ENCODE measurements around the gene TBCEL. TPM values are rescaled to one million over a fixed set of nuclear protein-coding genes. Genes with fewer than 3 reads are reported as not detected.
A peak's percentile ranks its signal among the peaks of the same experiment; 100 is the strongest.

The TBCEL gene
- polyA plus RNA-seq, 4 donors, result 21.6 to 27.6 (median 26.9) TPM

DNA sequence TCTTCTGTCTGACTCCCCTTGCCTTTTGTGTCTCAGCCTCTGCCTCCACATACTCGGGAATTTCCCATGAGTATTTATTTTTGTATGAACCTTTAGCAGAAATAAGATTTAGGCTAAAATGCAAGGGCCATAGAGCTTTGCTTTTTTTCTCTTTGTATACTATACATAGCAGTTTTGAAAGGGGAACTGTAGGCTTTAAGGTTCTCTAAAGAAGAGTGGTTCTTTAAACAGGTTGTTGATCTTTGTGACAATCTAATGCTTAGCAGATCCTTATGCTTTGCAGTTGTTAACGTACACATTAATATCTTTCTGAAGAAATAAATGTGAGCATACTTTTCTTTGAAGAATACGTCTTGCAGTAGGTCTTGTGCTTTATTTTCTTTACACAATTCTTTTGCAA lies 35.0 kb downstream of the TBCEL start:
- DNase-seq (ENCODE audit: low read depth in 4 of 4, low spot score in 3 of 4), result no peak

DNA sequence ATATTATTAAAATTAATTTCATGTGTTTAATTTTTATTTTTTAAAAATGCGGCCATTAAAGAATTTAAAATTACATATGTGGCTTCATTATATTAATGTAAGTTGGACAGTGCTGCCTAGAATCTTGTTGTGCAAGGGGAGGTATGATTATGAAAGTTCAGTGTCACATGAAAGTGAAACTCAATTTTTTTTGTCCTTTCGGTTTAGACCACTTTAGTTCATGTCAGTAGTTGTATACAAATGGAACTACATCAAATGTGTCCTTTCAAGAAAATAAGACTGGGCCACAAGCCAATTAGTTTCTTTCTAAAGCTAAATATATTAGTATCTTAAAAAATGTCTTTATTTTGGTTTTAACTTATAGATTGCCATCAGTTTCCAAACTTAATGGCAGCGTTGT lies 35.7 kb downstream of the TBCEL start:
- DNase-seq (ENCODE audit: low read depth in 4 of 4, low spot score in 3 of 4), result no peak

DNA sequence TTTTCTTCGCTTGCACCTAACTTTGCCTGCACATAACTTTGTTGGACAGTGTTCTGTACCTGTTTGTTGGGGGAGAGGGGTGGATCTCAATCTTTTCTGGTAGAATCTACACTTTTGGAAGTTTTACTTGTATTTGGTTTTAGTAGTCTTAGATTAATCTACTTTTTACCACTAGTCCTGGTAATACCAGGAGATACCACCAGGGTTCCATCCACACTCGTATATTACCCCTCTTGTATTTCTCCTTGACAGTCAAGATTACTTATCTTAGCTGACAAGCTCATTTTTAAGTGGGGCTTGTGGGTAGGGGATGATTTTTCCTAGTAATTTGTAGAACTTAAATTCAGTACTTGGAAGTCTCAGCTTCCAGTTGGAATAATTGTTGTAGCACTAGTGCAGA lies 39.8 kb downstream of the TBCEL start:
- DNase-seq (ENCODE audit: low read depth in 4 of 4, low spot score in 3 of 4), result no peak

DNA sequence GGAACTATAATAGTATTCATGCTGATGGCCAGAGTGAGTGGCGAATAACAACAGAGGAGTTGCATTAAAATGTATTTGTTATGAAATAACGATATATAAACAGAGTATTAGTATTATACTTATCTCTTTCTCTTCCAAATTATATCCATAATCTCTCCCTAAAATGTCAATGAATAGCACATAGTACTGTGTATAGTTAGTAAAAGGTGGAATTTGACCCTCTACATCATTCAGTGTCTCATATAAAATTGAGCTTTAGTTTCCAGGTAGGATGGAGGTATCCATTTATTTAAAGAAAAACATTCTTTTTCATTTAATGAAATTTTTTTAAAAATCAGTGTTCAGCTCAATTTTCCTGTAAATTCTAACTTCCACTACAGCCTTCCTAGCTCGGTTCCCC lies 42.7 kb downstream of the TBCEL start:
- DNase-seq (ENCODE audit: low read depth in 4 of 4, low spot score in 3 of 4), result no peak

DNA sequence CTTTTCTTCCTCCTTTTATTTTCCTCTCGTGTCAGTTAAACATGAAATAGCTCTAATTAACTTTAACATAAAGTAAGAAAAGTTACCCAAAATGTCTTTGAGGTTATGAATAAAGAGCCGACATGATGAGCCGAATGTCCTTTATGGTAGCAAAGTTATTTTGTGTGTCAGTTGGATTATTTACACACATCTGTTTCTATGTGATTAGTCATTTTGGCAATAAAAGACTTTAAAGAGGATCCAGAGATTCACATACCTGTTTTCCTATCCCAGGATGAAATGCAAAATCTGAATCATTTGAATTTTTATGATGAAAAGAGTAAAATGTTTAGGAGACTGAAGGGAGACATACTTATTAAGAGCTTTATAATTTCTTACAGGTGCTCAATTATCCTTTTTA lies 43.1 kb downstream of the TBCEL start:
- DNase-seq (ENCODE audit: low read depth in 4 of 4, low spot score in 3 of 4), result no peak

DNA sequence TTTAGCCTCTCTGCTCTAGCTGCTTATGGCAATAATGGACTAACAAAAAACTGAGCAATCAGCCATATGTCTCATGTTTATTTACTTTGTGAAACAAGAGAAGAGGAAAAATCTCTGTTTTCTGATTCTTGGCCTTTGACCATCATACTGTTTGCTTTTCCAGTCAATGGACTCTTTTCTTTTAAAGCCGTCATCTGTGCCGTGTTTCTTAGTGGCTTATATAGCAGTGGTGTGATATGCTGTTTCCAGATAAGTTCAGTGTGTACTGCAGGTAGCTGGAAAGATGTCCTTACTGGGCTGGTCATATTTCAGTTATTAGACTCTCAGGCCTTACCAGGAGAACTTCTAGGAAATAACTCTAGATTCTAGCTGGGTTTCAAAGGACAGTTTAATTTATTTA lies 43.6 kb downstream of the TBCEL start:
- no peak for DNase-seq (ENCODE audit: low read depth in 4 of 4, low spot score in 3 of 4)

DNA sequence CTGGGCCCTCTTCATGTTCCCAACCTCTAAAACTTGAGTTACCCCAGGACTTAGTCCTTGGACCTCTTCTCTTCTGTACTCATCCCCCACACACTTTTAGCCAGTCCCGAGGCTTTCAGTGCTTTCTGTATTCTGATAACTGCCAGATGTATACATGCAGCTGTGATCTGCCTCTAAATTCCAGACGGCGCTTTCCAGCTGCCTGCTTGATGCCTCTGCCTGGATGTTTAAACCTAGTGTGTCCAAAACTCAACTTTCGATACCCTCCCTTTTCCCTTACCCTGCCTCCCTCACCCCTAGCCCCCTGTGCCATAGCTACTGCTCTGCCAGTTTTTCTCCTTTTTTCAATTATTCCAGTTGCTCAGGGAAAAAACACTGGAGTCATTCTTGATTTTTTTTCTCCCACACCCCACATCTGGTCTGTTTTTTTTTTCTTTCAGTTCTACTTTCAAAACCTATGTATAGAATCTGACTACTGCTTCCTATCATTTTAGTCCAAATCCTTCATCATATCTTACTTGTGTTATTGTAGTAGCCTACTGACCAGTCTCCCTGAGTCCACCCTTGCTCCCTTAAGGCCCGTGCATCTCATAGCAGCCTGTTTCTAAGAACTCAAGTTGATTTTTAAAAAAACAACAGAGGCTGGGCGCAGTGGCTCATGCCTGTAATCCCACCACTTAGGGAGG lies 44.2 kb downstream of the TBCEL start:
- DNase-seq (ENCODE audit: low read depth in 4 of 4, low spot score in 3 of 4), result no peak

DNA sequence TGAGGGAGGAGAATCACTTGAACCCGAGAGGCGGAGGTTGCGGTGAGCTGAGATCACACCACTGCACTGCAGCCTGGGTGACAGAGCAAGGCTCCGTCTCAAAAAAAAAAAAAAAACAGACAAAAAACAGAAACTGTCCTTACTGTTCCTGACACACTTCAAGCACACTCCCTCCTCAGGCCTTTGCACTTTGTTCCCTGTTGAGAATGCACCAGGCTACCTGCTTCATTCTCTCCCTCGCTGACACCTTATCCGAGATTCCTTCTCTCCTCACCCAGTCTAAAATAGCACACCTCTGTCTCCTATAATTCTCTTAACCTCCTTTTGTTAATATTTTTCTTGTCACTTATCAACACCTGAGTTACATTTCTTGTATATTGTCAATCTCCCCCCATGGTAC lies 44.9 kb downstream of the TBCEL start:
- DNase-seq (ENCODE audit: low read depth in 4 of 4, low spot score in 3 of 4), result no peak

DNA sequence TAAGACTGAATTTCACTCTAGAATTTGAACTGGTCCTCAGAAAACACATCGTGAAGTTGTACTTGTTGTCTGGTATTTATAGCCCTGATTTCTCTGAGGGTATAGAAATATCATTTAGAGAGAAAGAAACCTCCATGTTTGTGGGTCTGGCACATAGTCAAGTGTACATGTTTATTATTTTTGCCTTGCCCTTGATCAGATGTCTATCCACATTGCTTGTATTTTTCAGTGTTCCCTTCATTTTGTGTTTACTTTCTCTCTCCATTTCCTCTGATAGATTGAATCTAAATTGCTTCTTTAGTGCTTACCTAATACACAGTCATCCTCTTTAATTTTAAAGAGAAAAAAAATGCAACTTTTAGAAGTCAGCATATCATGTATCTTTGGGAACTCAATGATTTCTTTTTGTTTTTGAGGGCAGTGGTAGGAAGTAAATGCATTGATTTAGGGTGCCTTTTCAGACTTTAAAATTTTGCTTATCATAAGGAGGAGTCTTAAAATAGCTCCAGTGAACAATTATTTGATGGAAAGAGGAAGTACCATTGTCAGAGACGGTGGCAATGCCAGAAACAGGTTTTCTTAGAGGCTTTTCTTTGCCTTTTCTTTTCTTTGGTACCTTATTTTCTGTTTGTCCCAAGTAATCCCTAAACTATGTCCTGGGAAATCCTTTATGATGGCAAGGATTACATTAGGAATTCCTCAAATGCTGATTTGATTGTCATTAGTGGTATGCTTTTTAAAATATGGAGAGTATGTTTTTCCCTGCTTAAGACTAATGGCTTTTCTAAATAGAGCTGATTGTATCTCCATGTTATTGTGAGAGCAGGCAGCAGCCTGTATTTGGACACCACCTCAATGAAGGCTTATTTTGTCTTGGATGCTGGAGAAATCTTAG lies 47.3 kb downstream of the TBCEL start:
- no peak for DNase-seq (ENCODE audit: low read depth in 4 of 4, low spot score in 3 of 4)

DNA sequence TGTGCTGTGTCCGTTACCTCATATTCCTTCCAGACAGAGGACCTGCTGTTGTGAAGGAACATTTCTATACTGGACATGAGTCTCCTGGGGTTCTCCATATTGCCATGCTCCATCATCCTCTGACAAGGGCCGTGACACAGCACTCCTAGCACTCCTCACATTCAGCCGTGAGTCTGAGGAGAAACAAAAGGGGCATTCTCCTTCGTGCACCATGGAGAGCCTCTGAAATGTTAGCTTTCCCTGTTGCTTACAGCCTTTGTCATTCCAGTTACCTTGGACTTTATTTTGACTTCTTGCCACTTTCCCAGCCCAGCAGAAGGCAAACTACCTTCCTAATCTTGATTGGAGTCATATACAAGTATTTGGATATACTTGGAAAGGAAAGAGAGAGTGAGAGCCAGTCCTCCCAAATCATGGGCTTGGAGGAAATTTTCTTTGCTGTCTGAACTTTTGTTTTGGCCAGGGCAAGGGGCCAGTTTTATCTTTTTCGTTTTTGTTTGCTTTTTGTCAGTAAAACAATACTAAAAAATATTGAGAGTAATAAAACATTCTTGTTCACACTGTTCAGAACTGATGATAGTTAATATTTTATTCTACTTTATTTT lies 48.0 kb downstream of the TBCEL start:
- DNase-seq (ENCODE audit: low read depth in 4 of 4, low spot score in 3 of 4), result no peak

DNA sequence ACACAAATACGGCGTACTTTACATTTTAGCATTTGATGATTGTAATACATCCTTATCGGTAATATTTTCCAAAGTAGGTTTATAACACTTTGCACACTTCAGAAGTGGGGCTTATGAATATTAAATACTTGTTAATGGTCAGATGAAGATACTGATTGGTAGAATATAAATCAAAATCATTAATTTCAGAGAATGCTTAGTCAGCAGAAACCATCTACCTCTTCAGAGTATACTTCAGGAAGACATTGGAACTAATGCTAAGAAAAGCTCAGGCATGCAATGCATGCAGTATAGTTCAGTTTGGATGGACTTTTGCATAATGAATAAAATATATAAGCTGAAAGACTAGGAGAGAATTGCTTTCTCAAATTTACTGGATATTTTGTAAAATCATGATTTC lies 57.4 kb downstream of the TBCEL start:
- DNase-seq (ENCODE audit: low read depth in 4 of 4, low spot score in 3 of 4), result no peak

DNA sequence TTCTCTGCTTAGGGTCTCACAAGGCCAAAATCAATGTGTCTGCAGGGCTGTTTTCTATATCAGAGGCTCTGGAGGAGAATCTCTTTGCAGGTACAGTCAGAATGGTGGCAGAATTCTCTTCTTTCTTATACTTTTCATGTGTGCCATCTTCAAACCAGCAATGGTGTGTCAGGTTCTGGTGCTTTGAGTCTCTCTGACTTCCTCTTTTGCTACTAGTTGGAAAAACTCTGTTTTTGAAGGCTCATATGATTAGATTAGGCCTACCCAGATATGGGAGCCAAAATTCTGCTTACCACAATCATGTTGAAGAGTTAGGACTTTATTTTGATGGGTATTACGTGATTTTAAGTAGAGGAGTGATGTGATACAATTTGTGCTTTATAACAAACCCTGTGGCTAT lies 58.3 kb downstream of the TBCEL start:
- DNase-seq (ENCODE audit: low read depth in 4 of 4, low spot score in 3 of 4), result no peak

DNA sequence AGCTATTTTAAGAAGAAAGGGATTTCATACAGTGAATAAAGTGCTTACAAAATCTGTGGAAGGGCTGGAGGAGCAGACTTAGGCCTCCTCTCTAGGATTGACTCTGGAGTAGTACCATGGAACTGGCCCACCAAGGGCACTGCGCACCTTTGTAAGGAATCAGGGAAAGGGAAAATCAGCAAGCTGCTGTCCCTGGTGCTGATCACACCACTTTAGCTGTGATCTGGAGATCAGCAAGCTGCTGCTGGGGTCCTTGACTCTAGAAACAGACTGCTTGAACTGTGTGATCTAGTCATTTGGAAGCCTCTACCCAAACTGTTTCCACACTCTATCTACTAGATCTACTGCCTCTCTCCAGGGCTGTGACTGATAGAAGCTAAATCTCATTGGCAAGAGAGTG lies 58.8 kb downstream of the TBCEL start:
- DNase-seq (ENCODE audit: low read depth in 4 of 4, low spot score in 3 of 4), result peak in 2 of 4 donors; percentile 29 to 43

DNA sequence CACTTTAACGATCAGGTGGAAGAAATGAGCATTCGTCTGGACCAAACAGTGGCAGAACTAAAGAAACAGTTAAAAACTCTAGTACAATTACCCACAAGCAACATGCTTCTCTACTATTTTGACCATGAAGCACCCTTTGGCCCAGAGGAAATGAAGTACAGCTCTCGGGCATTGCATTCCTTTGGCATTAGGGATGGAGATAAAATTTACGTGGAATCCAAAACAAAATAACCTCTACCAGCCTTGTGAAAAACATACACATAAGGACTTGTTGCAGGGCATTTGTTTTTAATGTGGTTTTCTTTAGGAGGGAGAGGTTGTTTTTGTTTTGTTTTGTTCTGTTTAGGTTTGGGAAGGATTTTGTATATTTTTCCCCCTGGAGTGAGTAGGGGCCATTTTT lies 63.0 kb downstream of the TBCEL start:
- no peak for DNase-seq (ENCODE audit: low read depth in 4 of 4, low spot score in 3 of 4)

DNA sequence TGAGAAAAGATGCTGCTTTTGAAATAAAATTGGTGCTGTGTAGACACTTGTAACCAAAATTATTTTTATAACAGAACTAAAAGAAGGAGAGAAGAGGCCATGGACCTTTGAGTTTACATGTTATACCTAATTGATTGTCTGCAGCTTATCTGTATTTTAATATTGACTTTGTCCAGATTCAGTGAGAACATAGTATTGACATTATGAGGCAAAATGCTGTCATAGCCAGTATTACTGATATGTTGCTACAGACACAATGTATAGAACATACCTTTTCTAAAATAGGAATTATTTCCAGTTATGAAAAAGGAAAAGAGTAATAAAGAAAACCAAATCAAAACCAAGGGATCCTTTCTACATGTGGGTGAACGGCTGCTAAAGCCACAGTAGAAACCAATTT lies 65.7 kb downstream of the TBCEL start:
- DNase-seq (ENCODE audit: low read depth in 4 of 4, low spot score in 3 of 4), result no peak

DNA sequence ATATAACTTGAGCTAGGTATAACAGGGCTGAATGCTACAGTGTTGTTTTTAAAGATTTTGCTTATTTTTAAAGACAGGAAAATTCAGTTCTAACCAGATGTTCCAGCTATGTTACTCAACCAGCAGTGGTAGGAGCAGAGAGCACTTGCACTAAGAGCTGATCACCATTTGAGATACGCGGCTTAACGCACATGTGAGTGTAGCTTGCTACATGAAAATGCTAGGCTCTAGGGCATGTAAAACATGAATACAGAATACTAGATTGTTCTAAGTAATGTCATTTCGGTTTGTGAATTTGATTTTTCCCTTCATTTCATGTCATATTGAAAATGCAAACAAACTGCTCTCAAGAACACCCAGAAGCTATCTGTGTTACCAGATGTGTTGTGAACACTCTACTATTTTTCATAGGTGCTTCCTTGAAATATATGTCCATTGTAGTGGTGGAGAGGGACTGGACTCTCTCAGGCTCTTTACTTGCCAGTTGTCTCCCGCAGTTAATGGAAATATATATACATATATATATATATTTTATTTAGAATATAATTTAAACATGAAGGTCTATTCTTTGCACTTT lies 66.3 kb downstream of the TBCEL start:
- no peak for DNase-seq (ENCODE audit: low read depth in 4 of 4, low spot score in 3 of 4)

DNA sequence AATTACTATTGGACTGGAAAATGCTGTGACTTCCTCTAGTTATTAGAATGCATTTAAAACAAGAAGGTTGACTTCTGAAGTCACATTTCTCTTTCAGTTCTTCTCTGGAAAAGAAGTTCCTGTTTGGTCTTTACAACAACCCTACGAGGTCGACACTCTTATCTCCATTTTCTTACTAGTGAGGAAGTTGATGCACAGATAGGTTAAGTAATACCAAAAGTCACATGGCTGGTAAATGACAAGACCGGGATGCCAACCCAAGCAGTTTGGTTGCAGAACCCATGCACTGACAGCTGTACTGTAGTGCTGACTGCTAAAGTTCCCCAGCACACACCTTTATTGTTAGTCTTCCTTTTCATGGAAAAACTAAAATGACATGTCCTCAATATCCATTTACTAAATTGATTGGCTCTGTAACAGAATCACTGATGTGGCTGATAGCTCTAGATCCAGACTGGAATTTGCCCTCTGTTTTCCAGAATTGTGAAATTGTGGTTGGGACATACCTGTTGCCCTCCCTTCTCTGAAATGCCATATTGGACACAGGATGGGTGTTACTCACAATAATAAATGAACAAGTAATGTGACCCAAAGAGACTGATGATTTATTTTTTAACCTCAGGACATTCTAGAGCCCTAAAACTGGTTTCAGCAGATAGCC lies 67.7 kb downstream of the TBCEL start:
- no peak for DNase-seq (ENCODE audit: low read depth in 4 of 4, low spot score in 3 of 4)

DNA sequence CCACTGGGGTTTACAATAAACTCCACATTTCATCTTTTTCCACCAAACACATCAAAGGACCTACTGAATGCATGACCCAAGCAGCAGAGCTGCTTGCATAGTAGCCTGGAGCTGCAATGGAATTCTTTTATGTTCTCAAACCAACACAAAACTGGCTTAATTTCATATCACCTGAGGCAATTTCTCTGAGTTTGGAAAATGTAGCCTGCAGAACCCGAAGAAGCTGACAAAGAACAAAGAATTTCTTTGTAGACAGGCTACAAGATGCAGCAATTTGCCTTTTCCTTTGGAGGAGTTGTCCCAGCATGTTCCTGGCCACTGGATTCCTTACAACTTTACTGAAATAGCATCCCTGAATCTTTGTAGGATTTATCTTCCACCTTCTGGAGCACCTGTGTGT lies 71.7 kb downstream of the TBCEL start:
- no peak for DNase-seq (ENCODE audit: low read depth in 4 of 4, low spot score in 3 of 4)

DNA sequence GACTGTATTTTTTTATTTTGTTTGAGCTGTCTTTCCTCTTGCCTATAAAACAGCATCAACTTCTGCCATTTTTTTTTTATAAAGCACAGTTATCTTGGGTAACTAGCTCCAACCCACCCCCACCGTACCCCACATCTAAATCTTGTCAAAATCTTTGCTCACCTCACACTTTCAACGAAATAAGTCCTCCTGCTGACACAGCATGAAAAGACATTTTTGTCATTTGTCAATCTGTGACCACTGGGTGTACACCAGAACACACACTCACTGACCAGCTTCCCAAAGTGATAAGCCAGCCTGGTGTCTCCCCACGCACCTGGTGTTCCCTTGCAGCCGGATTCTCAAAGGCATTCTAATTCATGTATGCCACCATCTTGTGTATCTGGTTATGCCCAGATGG lies 75.5 kb downstream of the TBCEL start:
- no peak for DNase-seq (ENCODE audit: low read depth in 4 of 4, low spot score in 3 of 4)

DNA sequence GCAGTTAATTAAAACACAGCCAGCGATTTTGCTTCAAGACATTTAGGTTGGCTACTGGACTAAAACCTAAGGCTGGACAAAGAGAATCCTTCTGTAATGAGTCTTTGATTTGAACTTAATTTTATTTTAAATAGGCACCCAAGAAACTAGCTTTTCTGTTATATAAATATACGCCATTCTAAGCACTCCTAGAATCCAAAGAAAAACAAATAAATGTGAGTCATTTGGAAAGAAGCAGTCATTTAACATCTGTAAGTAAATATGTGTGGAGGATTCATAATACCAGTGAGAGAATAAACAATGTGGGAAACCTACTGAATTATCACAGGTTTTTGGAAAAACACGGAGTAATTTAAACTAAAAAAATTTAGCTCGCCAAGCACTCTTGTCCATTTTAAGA lies 76.0 kb downstream of the TBCEL start:
- no peak for DNase-seq (ENCODE audit: low read depth in 4 of 4, low spot score in 3 of 4)

DNA sequence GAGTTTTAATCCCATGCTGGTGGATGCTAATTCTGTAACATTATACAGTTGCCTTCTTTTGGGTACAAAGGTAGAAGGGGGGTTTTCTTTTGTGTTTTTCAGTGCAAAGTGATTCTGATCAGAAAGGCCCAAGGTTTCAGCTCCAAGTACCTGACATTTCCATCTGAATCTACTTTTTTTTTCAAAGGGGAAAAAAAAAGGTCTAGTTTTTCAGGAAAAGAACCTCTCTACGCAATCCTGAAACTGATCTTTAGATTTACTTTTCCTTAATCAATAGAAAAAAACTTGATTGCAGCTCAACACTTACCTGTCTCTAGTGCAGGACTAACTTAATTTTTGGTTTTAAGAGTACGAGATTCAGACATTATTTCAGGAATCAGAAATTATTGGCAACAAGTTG lies 77.0 kb downstream of the TBCEL start, which contains the start of gene TECTA:
Gene TECTA, plus strand, starts transcription at position 301 of the 400 bp plus-strand sequence. CDS start 1,423 bp downstream, outside the sequence.
- no peak for DNase-seq (ENCODE audit: low read depth in 4 of 4, low spot score in 3 of 4)

All from right renal pelvis (tissue), 4 donors.